ENCODE measurements around the gene INSYN2A. TPM values are rescaled to one million over a fixed set of nuclear protein-coding genes. Genes with fewer than 3 reads are reported as not detected.

Gene INSYN2A
- total RNA-seq, 4 donors from 2014 or later = 0.18 to 0.48 TPM; not detected in 2

DNA sequence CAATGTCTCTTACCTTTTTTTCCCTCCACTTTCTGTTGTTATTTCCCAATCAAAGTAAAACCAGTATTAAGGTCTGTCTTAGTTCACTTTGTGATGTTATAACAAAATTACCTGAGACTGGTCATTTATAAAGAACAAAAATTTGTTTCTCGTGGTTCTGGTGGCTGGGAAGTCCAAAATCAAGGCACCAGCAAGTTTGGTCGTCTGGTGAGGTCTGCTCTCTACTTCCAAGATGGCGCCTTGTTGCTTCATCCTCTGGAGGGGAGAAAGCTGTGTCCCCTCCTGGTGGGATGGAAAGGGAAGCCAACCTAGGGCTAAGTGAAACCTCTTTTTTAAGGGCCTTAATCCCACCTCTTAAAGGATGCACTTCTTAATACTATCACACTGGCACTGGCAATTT is 22.3 kb upstream of the INSYN2A start:
- TF ChIP-seq, protein P1, sequence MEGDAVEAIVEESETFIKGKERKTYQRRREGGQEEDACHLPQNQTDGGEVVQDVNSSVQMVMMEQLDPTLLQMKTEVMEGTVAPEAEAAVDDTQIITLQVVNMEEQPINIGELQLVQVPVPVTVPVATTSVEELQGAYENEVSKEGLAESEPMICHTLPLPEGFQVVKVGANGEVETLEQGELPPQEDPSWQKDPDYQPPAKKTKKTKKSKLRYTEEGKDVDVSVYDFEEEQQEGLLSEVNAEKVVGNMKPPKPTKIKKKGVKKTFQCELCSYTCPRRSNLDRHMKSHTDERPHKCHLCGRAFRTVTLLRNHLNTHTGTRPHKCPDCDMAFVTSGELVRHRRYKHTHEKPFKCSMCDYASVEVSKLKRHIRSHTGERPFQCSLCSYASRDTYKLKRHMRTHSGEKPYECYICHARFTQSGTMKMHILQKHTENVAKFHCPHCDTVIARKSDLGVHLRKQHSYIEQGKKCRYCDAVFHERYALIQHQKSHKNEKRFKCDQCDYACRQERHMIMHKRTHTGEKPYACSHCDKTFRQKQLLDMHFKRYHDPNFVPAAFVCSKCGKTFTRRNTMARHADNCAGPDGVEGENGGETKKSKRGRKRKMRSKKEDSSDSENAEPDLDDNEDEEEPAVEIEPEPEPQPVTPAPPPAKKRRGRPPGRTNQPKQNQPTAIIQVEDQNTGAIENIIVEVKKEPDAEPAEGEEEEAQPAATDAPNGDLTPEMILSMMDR (IDR thresholded peaks at IDR 0.05) = no peak
- TF ChIP-seq POLR2A (IDR thresholded peaks at IDR 0.05) = no peak
- Histone ChIP-seq H3K4me3 (no peak overlapping the region), H3K27me3 (no peaks in the 10 kb centered on the region), H3K36me3 (no peaks in the 10 kb centered on the region), H3K4me1 (no peaks in the 10 kb centered on the region), H3K27ac (no peak overlapping the region), H3K9me3 (no peaks in the 10 kb centered on the region)
- DNase-seq = no peak
- intact Hi-C loops (cut with DNase I; ENCODE audit: low total_unique reads) = no loop called here

DNA sequence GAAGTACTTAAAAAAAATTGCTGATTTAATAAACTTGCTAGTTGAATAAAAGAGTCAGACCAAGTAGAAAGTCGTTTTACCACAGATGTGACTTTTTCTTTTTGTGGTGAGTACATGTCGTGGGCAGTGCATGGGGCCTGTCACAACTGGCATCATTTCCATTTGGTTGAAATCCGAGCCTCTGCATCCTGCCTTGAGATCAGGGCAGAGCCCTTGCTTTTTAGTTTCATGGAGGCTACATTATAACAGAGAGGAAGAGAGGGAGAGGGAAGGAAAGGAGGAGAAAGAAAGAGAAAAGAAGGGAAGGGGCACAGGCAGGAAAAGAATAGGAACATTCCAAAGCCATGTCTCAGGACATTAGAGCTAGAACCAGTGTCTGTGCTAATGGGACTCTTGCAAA is 20.4 kb upstream of the INSYN2A start:
- no peaks in the 10 kb centered on the region for H3K27me3 ChIP-seq
- H3K4me3 ChIP-seq = no peak overlapping the region
- H3K9me3 ChIP-seq = no peaks in the 10 kb centered on the region
- intact Hi-C loops (cut with DNase I; ENCODE audit: low total_unique reads) = no loop called here
- H3K27ac ChIP-seq = no peak overlapping the region
- DNase-seq = no peak
- H3K36me3 ChIP-seq = no peaks in the 10 kb centered on the region
- TF ChIP-seq, protein P1 (IDR thresholded peaks at IDR 0.05) = no peak
- TF ChIP-seq POLR2A (IDR thresholded peaks at IDR 0.05) = no peak
- no peaks in the 10 kb centered on the region for H3K4me1 ChIP-seq

DNA sequence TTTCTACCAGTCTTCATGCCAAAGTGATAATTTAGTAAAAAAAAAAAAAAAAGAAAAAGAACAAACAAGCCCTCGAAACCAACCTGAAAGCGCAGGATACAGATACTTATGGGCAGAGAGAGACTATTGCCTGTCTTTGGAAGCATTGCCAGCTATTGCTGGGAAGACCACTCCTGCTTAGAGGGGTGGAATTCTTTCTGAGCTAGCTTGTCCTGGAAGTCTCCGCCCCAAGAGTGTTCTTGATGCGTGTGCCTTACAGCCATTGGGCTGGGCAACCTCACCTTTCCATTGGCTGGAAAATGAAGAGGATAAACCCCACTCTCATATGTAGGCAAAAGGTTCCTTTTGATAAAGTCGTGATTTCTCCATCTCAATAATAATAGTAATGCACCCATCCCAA is 19.9 kb upstream of the INSYN2A start:
- TF ChIP-seq, protein P1 (IDR thresholded peaks at IDR 0.05) = no peak
- no peak for TF ChIP-seq POLR2A (IDR thresholded peaks at IDR 0.05)
- Histone ChIP-seq H3K27me3 (no peaks in the 10 kb centered on the region), H3K4me3 (no peak overlapping the region), H3K27ac (no peak overlapping the region), H3K4me1 (no peaks in the 10 kb centered on the region), H3K9me3 (no peaks in the 10 kb centered on the region), H3K36me3 (no peaks in the 10 kb centered on the region)
- DNase-seq = no peak
- intact Hi-C loops (cut with DNase I; ENCODE audit: low total_unique reads) = no loop called here

DNA sequence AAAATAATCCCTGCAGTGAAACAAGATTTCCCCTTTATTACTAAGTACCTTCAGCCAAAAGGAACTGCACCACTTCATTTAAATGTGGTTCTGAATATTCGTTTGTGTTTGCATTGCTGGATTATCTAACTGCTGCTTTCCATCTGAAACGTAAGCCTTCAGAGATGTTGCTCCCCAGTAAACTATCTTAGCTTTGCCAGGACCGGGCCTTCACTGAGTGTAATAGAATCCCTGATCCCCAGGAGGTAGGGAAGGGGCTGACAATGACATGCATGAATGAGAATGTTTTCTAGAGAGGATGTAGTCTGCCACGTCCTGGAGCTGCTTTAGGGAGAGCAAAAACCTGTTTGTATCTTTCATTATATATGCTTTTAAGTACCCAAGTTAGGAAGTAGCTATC is 19.5 kb upstream of the INSYN2A start:
- DNase-seq = no peak
- Histone ChIP-seq H3K27me3 (no peaks in the 10 kb centered on the region), H3K4me1 (no peaks in the 10 kb centered on the region), H3K27ac (no peak overlapping the region), H3K9me3 (no peaks in the 10 kb centered on the region), H3K4me3 (no peak overlapping the region), H3K36me3 (no peaks in the 10 kb centered on the region)
- TF ChIP-seq POLR2A (IDR thresholded peaks at IDR 0.05) = no peak
- TF ChIP-seq, protein P1 (IDR thresholded peaks at IDR 0.05) = no peak
- intact Hi-C loops (cut with DNase I; ENCODE audit: low total_unique reads) = no loop called here

DNA sequence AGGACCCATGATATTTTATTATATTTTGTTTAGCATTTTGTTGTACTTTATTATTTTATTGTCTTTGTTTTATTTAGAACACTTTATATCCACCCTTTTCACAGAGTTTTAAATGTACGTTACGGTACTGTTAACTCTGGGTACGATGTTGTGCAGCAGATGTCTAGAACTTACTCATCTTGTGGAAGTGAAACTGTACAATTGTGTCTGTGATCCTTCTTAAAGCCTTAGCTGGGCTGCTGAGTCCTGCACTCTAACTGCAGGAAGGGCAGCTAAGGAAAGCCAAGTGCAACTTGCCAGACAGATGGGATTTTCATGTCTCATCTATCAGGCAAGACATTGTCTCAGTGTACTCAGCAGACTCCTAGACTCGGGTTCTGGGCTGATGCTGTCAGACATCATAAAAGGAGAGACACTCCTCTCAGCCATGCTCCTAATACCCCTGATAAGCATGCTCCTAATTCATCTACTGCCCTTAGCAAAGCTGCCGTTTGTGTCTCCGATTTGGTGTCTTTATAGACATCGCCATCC is 14.6 kb upstream of the INSYN2A start:
- TF ChIP-seq, protein P1 (IDR thresholded peaks at IDR 0.05) = no peak
- no peak overlapping the region for H3K27ac ChIP-seq
- H3K9me3 ChIP-seq = no peaks in the 10 kb centered on the region
- H3K4me3 ChIP-seq = no peak overlapping the region
- no peaks in the 10 kb centered on the region for H3K27me3 ChIP-seq
- H3K36me3 ChIP-seq = no peaks in the 10 kb centered on the region
- no peaks in the 10 kb centered on the region for H3K4me1 ChIP-seq
- no peak for DNase-seq
- intact Hi-C loops (cut with DNase I; ENCODE audit: low total_unique reads) = no loop called here
